IMR-90 (cell line): ENCODE data around the gene FRMD4B. TPM values are rescaled to one million over a fixed set of nuclear protein-coding genes. Genes with fewer than 3 reads are reported as not detected.

Experiments used
- ATAC-seq: fragments of 200-7000 bp; cut with Tn5 transposase; 2 replicates; pipeline ENCODE4 v1.9.1; 2020; ENCODE audit warnings: low read depth, mild to moderate bottlenecking, moderate library complexity
- BruUV-seq: library from RNA; stranded (reverse); fragments of 400-500 nt; replicated peaks from 2 replicates; lab custom pipeline; 2021; lab: Mats Ljungman, UMichigan
- CTCF ChIA-PET: fragments of 300-600 bp; formaldehyde crosslinking; extraction: SDS; loops from one replicate; lab custom pipeline; 2021; ENCODE audit warnings: antibody characterized with exemption; lab: Yijun Ruan, JAX
- POLR2A ChIA-PET: fragments of 300-600 bp; sonication (Branson Sonifier 250); formaldehyde crosslinking; loops from one replicate; lab custom pipeline; 2022; ENCODE audit warnings: antibody characterized with exemption; ENCODE audit not compliant: unreplicated experiment; lab: Charles Lee
- DNase-seq: peaks from one replicate; pipeline ENCODE4 v3.0.0; 2013
- H2AFZ ChIP-seq: replicated peaks from 2 replicates; pipeline ENCODE3; 2013; ENCODE audit warnings: low read length, mild to moderate bottlenecking; ENCODE audit not compliant: poor library complexity
- H2AK5ac ChIP-seq: 2 replicates; pipeline ENCODE4 v1.6.1; 2013; ENCODE audit warnings: low read depth, low read length, inconsistent platforms
- H2AK9ac ChIP-seq: replicated peaks from 2 replicates; pipeline ENCODE3; 2013; ENCODE audit warnings: mild to moderate bottlenecking, low read depth, low read length, moderate library complexity; ENCODE audit not compliant: poor library complexity
- H2BK120ac ChIP-seq: 2 replicates; pipeline ENCODE4 v1.6.1; 2013; ENCODE audit warnings: low read depth, low read length, inconsistent platforms
- H2BK15ac ChIP-seq: 3 replicates; pipeline ENCODE4 v1.6.1; 2013; ENCODE audit warnings: low read depth, low read length, inconsistent platforms
- H2BK20ac ChIP-seq: 2 replicates; pipeline ENCODE4 v1.6.1; 2013; ENCODE audit warnings: low read depth, mild to moderate bottlenecking, inconsistent platforms, low read length, moderate library complexity
- H2BK5ac ChIP-seq: 2 replicates; pipeline ENCODE4 v1.6.1; 2013; ENCODE audit warnings: mild to moderate bottlenecking, low read depth, low read length, inconsistent platforms; ENCODE audit not compliant: poor library complexity, severe bottlenecking
- H3K14ac ChIP-seq: replicated peaks from 2 replicates; pipeline ENCODE4 v1.6.1; 2013; ENCODE audit warnings: low read depth, low read length, inconsistent platforms
- H3K18ac ChIP-seq: 2 replicates; pipeline ENCODE4 v1.6.1; 2013; ENCODE audit warnings: low read depth, low read length, control low read depth
- H3K23ac ChIP-seq: 2 replicates; pipeline ENCODE4 v1.6.1; 2013; ENCODE audit warnings: low read depth, low read length, inconsistent platforms
- H3K27ac ChIP-seq: 2 replicates; pipeline ENCODE4 v1.5.1; 2013; ENCODE audit warnings: mild to moderate bottlenecking, control low read depth, low read length; ENCODE audit not compliant: insufficient read depth
- H3K27me3 ChIP-seq: 2 replicates; pipeline ENCODE4 v1.6.1; 2013; ENCODE audit warnings: low read length; ENCODE audit not compliant: control insufficient read depth, insufficient read depth
- H3K36me3 ChIP-seq: 2 replicates; pipeline ENCODE4 v1.6.1; 2013; ENCODE audit warnings: low read length, mixed read lengths; ENCODE audit not compliant: control insufficient read depth, insufficient read depth
- H3K4ac ChIP-seq: 2 replicates; pipeline ENCODE4 v1.6.1; 2013; ENCODE audit warnings: low read depth, low read length, inconsistent platforms
- H3K4me1 ChIP-seq: 2 replicates; pipeline ENCODE4 v1.6.1; 2013; ENCODE audit warnings: low read length, mixed read lengths; ENCODE audit not compliant: control insufficient read depth, insufficient read depth
- H3K4me2 ChIP-seq: 2 replicates; pipeline ENCODE4 v1.6.1; 2013; ENCODE audit warnings: low read depth, mild to moderate bottlenecking, control low read depth, low read length, moderate library complexity
- H3K4me3 ChIP-seq: 2 replicates; pipeline ENCODE4 v1.5.1; 2013; ENCODE audit warnings: low read depth, mild to moderate bottlenecking, control low read depth, low read length, moderate library complexity; ENCODE audit not compliant: insufficient read depth
- H3K56ac ChIP-seq: 2 replicates; pipeline ENCODE4 v1.6.1; 2013; ENCODE audit warnings: low read length, inconsistent platforms; ENCODE audit not compliant: insufficient read depth; ENCODE audit errors: extremely low read depth
- H3K79me1 ChIP-seq, 2 experiments: 2 replicates each; pipeline ENCODE4 v1.6.1; 2013; ENCODE audit warnings: low read length in 2 of 2, inconsistent platforms in 1 of 2, low read depth in 1 of 2
- H3K9ac ChIP-seq: 2 replicates; pipeline ENCODE4 v1.6.1; 2013; ENCODE audit warnings: low read depth, low read length, control low read depth
- H3K9me1 ChIP-seq: 2 replicates; pipeline ENCODE4 v1.6.1; 2013; ENCODE audit warnings: low read length, inconsistent platforms; ENCODE audit not compliant: insufficient read depth
- H3K9me3 ChIP-seq: 2 replicates; pipeline ENCODE4 v1.6.1; 2013; ENCODE audit warnings: low read length; ENCODE audit not compliant: control insufficient read depth, insufficient read depth
- H4K20me1 ChIP-seq: 2 replicates; pipeline ENCODE4 v1.6.1; 2013; ENCODE audit warnings: low read length, inconsistent platforms; ENCODE audit not compliant: insufficient read depth
- H4K5ac ChIP-seq: 2 replicates; pipeline ENCODE4 v1.6.1; 2013; ENCODE audit warnings: mild to moderate bottlenecking, low read depth, low read length, control low read depth
- H4K8ac ChIP-seq, 2 experiments: 2 replicates each; pipeline ENCODE4 v1.6.1; 2013; ENCODE audit warnings: low read depth in 2 of 2, low read length in 2 of 2, control low read depth in 1 of 2, inconsistent platforms in 1 of 2
- H4K91ac ChIP-seq: 2 replicates; pipeline ENCODE4 v1.6.1; 2013; ENCODE audit warnings: low read depth, low read length, inconsistent platforms; ENCODE audit not compliant: insufficient read depth
- BHLHE40 ChIP-seq: fragments of 150-350 bp; IDR thresholded peaks from 2 replicates; pipeline ENCODE4 v1.6.1; 2016; ENCODE audit warnings: mild to moderate bottlenecking, low read depth, low read length
- CEBPB ChIP-seq: IDR thresholded peaks from 2 replicates; pipeline ENCODE4 v1.6.1; 2012; ENCODE audit warnings: low read depth, low read length, improper control_type of control experiment
- CHD1 ChIP-seq: IDR thresholded peaks from 2 replicates; pipeline ENCODE4 v1.6.1; 2012; ENCODE audit warnings: low read depth, low read length, improper control_type of control experiment
- FOS ChIP-seq: fragments of 150-350 bp; IDR thresholded peaks from 2 replicates; pipeline ENCODE4 v1.6.1; 2016; ENCODE audit warnings: low read depth, low read length
- MAFK ChIP-seq: IDR thresholded peaks from 2 replicates; pipeline ENCODE4 v1.6.1; 2012; ENCODE audit warnings: low read depth, low read length, improper control_type of control experiment
- MAZ ChIP-seq: IDR thresholded peaks from 2 replicates; pipeline ENCODE4 v1.6.1; 2012; ENCODE audit warnings: low read depth, mild to moderate bottlenecking, low read length, improper control_type of control experiment, moderate library complexity, borderline replicate concordance
- MXI1 ChIP-seq: IDR thresholded peaks from 2 replicates; pipeline ENCODE4 v1.6.1; 2012; ENCODE audit warnings: low read depth, mild to moderate bottlenecking, low read length, moderate library complexity, borderline replicate concordance
- NFE2L2 ChIP-seq: fragments of 150-350 bp; IDR thresholded peaks from 2 replicates; pipeline ENCODE4 v1.6.1; 2016; ENCODE audit warnings: low read depth, mild to moderate bottlenecking, low read length
- POLR2A ChIP-seq: IDR thresholded peaks from 2 replicates; pipeline ENCODE4 v1.6.1; 2012; ENCODE audit warnings: mild to moderate bottlenecking, low read depth, low read length
- RAD21 ChIP-seq: IDR thresholded peaks from 2 replicates; pipeline ENCODE4 v1.6.1; 2012; ENCODE audit warnings: low read length, improper control_type of control experiment
- RCOR1 ChIP-seq: IDR thresholded peaks from 2 replicates; pipeline ENCODE4 v1.6.1; 2012; ENCODE audit warnings: mild to moderate bottlenecking, low read length, improper control_type of control experiment; ENCODE audit not compliant: insufficient replicate concordance
- RFX5 ChIP-seq: IDR thresholded peaks from 2 replicates; pipeline ENCODE4 v1.8.0; 2012; ENCODE audit warnings: low read depth, mild to moderate bottlenecking, low read length, moderate library complexity
- SMC3 ChIP-seq: fragments of 150-350 bp; IDR thresholded peaks from 2 replicates; pipeline ENCODE4 v1.6.1; 2016; ENCODE audit warnings: low read depth, mild to moderate bottlenecking, antibody characterized with exemption, low read length, moderate library complexity
- WGBS, 2 experiments: methylation state at CpG; one replicate each; pipeline versions ENCODE4 v1.1.5 to v1.1.7; 2013; ENCODE audit warnings: missing lambda C conversion rate in 2 of 2; ENCODE audit not compliant: insufficient read length in 1 of 2; ENCODE audit errors: extremely low coverage in 2 of 2; 5-methylcytosine and 5-hydroxymethylcytosine counted together
- dilution Hi-C: fragments of 300-500 bp; cut with HindIII; formaldehyde crosslinking; loops from one replicate; pipeline ENCODE4 v1.14.3; 2018; ENCODE audit warnings: low sequenced_read_pairs; ENCODE audit not compliant: unreplicated experiment
- in situ Hi-C: fragments of 300-500 bp; cut with MboI; formaldehyde crosslinking; loops from 3 replicates; pipeline ENCODE4 v1.14.3; 2019; ENCODE audit warnings: low sequenced_read_pairs, inconsistent platforms, mixed read lengths
- intact Hi-C: fragments of 100-400 bp; cut with micrococcal nuclease; formaldehyde crosslinking; loops from 2 replicates; pipeline ENCODE4 v1.10.0; 2022
- polyA plus RNA-seq, 3 experiments: library from polyadenylated mRNA; depleted of rRNA; stranded (reverse); fragments of >200 nt; gene quantifications; 2 replicates each; pipeline ENCODE4 v1.2.3, GENCODE V29; 2012; ENCODE audit warnings: low replicate concordance in 1 of 3
- total RNA-seq: library from RNA; depleted of rRNA; stranded (reverse); fragments of >200 nt; gene quantifications from 2 replicates; pipeline ENCODE4 v1.2.3, GENCODE V29; 2012
- TF ChIP-seq, protein P1 (sequence below): fragments of 150-350 bp; IDR thresholded peaks from 2 replicates; pipeline ENCODE4 v1.6.1; 2017; ENCODE audit warnings: mild to moderate bottlenecking, antibody characterized with exemption, low read length, low read depth
- TF ChIP-seq, protein P2 (sequence below): fragments of 150-350 bp; IDR thresholded peaks from 2 replicates; pipeline ENCODE4 v1.6.1; 2016; ENCODE audit warnings: low read depth, mild to moderate bottlenecking, low read length, moderate library complexity, borderline replicate concordance
- TF ChIP-seq, protein P3 (sequence below): conservative IDR thresholded peaks from 2 replicates; pipeline ENCODE4 v1.5.1; 2012; ENCODE audit warnings: mild to moderate bottlenecking, low read depth, low read length, improper control_type of control experiment

FRMD4B gene
- total and polyA plus RNA-seq, 2 of the 4 experiments (the other 2 are of a cell fraction): 0.14 to 0.36 TPM

DNA sequence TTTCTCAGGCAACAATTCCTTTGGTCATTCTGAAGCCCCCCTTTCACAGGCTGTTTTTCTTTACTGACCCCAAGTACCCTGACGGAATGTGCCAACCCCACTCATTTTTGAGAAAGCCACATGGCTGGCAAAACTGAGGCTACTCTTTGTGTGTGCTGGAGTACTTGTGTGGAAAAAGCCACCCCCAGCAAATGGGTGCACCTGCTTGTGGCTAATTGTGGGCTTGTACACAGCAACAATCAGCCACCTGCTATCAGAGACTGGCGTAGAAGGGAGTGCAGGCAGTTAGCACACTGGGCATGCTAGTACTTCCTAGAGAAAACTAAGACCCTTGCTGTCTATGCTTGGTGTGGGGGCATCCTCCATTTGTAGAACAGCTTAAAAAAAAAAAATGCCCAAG, 153.4 kb downstream of the FRMD4B start:
- no peak overlapping the region for H4K91ac ChIP-seq
- no peak overlapping the region for H3K4ac ChIP-seq
- in situ Hi-C loops: no loop called here
- peaks cover 22% of the 10 kb centered on the region for H3K27me3 ChIP-seq
- H2AK5ac ChIP-seq: no peak overlapping the region
- no peak overlapping the region for H2BK15ac ChIP-seq
- no peak overlapping the region for H2BK20ac ChIP-seq
- H3K36me3 ChIP-seq: no peaks in the 10 kb centered on the region
- intact Hi-C loops: no loop called here
- H4K5ac ChIP-seq: no peak overlapping the region
- H2BK5ac ChIP-seq: no peak overlapping the region
- H3K9me1 ChIP-seq: no peaks in the 10 kb centered on the region
- H3K14ac ChIP-seq: no peak overlapping the region
- POLR2A ChIA-PET: no interaction called here
- H3K4me3 ChIP-seq: no peak overlapping the region
- dilution Hi-C loops: no loop called here
- H3K18ac ChIP-seq: no peak overlapping the region
- no peak for DNase-seq
- H3K56ac ChIP-seq: no peak overlapping the region
- H3K4me1 ChIP-seq: no peaks in the 10 kb centered on the region
- no peaks in the 10 kb centered on the region for H4K20me1 ChIP-seq
- no peak overlapping the region for H4K8ac ChIP-seq
- TF ChIP-seq RCOR1: no peak
- no peak for TF ChIP-seq NFE2L2
- TF ChIP-seq POLR2A: no peak
- TF ChIP-seq MAZ: no peak
- no peak for TF ChIP-seq MAFK
- no peak for TF ChIP-seq RAD21
- TF ChIP-seq, protein P1, sequence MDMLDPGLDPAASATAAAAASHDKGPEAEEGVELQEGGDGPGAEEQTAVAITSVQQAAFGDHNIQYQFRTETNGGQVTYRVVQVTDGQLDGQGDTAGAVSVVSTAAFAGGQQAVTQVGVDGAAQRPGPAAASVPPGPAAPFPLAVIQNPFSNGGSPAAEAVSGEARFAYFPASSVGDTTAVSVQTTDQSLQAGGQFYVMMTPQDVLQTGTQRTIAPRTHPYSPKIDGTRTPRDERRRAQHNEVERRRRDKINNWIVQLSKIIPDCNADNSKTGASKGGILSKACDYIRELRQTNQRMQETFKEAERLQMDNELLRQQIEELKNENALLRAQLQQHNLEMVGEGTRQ: no peak
- TF ChIP-seq BHLHE40: no peak
- TF ChIP-seq, protein P2, sequence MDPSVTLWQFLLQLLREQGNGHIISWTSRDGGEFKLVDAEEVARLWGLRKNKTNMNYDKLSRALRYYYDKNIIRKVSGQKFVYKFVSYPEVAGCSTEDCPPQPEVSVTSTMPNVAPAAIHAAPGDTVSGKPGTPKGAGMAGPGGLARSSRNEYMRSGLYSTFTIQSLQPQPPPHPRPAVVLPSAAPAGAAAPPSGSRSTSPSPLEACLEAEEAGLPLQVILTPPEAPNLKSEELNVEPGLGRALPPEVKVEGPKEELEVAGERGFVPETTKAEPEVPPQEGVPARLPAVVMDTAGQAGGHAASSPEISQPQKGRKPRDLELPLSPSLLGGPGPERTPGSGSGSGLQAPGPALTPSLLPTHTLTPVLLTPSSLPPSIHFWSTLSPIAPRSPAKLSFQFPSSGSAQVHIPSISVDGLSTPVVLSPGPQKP: no peak
- TF ChIP-seq CEBPB: no peak
- TF ChIP-seq CHD1: no peak
- no peak for TF ChIP-seq FOS
- TF ChIP-seq SMC3: no peak
- TF ChIP-seq, protein P3, sequence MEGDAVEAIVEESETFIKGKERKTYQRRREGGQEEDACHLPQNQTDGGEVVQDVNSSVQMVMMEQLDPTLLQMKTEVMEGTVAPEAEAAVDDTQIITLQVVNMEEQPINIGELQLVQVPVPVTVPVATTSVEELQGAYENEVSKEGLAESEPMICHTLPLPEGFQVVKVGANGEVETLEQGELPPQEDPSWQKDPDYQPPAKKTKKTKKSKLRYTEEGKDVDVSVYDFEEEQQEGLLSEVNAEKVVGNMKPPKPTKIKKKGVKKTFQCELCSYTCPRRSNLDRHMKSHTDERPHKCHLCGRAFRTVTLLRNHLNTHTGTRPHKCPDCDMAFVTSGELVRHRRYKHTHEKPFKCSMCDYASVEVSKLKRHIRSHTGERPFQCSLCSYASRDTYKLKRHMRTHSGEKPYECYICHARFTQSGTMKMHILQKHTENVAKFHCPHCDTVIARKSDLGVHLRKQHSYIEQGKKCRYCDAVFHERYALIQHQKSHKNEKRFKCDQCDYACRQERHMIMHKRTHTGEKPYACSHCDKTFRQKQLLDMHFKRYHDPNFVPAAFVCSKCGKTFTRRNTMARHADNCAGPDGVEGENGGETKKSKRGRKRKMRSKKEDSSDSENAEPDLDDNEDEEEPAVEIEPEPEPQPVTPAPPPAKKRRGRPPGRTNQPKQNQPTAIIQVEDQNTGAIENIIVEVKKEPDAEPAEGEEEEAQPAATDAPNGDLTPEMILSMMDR: no peak
- no peak for TF ChIP-seq RFX5
- TF ChIP-seq MXI1: no peak
- no peak overlapping the region for H3K23ac ChIP-seq
- ATAC-seq: no peak
- CTCF ChIA-PET: no interaction called here
- H3K4me2 ChIP-seq: no peak overlapping the region
- H3K27ac ChIP-seq: no peak overlapping the region
- no peak overlapping the region for H2AK9ac ChIP-seq
- no peak overlapping the region for H2AFZ ChIP-seq
- no peak overlapping the region for H2BK120ac ChIP-seq
- H3K79me1 ChIP-seq: no peaks in the 10 kb centered on the region
- BruUV-seq: no TSS peak
- H3K9me3 ChIP-seq: no peaks in the 10 kb centered on the region
- no peak overlapping the region for H3K9ac ChIP-seq
- WGBS, 2 experiments: no CpG with 5 or more reads among the region's 2 CpGs
